ENCODE results near the gene ZC3H14.

The ZC3H14 gene

DNA sequence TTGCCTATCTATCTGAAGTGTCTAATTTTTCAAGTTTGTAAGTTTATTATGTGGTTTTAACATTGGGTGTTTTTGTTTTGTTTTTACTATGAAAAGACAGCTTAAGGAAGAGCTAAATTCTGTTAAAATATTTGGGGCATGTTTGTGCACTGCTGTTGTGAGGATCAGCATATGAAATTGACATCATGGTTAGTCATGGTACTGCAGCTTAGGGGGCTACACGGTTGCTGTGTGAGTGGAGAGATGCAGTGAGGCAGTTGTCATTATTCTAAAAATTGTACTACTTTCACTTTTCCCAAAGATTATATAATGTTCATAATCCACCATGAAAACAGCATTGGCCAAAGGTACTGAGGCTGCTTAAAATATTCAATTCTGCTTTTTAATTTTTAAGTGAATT lies 49.0 kb downstream of the ZC3H14 start:
- Histone ChIP-seq H3K4me1 (ENCODE audit: low read length) (no peaks in the 10 kb centered on the region), H3K27ac (ENCODE audit: low read length) (no peak overlapping the region), H3K4me2 (ENCODE audit: low read depth, low read length) (no peak overlapping the region), H4K20me1 (ENCODE audit: insufficient read depth, low read length) (no peaks in the 10 kb centered on the region), H3K9me2 (replicated peaks; ENCODE audit: insufficient read depth, low read length) (no peaks in the 10 kb centered on the region), H3K9me3 (replicated peaks; ENCODE audit: insufficient read depth, low read length) (no peaks in the 10 kb centered on the region), H2AFZ (ENCODE audit: low read length) (no peak overlapping the region), H3K36me3 (replicated peaks; ENCODE audit: insufficient read depth, low read length) (no peaks in the 10 kb centered on the region), H3K27me3 (replicated peaks; ENCODE audit: insufficient read depth, low read length) (no peaks in the 10 kb centered on the region), H3K9ac (ENCODE audit: low read length) (no peak overlapping the region), H3F3A (ENCODE audit: insufficient read depth, low read length) (no peaks in the 10 kb centered on the region), H3K79me2 (ENCODE audit: low read length) (no peaks in the 10 kb centered on the region), H3K4me3 (ENCODE audit: low read length) (no peak overlapping the region)
- DNase-seq = no peak
- TF ChIP-seq EZH2phosphoT487 (IDR thresholded peaks at IDR 0.05; ENCODE audit: low read length) (no peak), EZH2 (optimal IDR thresholded peaks at IDR 0.05; ENCODE audit: low read depth, low read length) (no peak)
- TF ChIP-seq, protein P1, sequence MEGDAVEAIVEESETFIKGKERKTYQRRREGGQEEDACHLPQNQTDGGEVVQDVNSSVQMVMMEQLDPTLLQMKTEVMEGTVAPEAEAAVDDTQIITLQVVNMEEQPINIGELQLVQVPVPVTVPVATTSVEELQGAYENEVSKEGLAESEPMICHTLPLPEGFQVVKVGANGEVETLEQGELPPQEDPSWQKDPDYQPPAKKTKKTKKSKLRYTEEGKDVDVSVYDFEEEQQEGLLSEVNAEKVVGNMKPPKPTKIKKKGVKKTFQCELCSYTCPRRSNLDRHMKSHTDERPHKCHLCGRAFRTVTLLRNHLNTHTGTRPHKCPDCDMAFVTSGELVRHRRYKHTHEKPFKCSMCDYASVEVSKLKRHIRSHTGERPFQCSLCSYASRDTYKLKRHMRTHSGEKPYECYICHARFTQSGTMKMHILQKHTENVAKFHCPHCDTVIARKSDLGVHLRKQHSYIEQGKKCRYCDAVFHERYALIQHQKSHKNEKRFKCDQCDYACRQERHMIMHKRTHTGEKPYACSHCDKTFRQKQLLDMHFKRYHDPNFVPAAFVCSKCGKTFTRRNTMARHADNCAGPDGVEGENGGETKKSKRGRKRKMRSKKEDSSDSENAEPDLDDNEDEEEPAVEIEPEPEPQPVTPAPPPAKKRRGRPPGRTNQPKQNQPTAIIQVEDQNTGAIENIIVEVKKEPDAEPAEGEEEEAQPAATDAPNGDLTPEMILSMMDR (IDR thresholded peaks at IDR 0.05; ENCODE audit: low read length) = no peak

DNA sequence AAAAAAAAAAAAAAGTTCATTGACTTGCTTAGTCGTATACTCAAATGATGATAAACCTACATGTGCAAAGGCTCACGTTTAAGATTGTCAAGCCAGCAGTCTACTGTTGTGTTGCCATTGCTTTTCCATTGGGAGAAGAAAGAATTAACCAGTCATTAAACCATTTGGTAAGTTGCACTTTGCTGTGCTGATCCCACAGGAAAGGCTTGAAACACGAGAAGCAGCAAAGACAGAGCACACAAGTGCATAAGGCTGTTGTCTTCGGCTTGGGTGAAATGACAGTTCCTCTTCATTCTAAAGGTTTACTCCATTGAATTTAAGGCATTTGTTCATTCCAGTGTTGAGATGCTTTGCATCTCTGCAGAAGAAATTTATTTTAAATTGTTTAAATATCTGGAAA lies 50.1 kb downstream of the ZC3H14 start:
- H3K4me3 ChIP-seq (ENCODE audit: low read length) = no peak overlapping the region

DNA sequence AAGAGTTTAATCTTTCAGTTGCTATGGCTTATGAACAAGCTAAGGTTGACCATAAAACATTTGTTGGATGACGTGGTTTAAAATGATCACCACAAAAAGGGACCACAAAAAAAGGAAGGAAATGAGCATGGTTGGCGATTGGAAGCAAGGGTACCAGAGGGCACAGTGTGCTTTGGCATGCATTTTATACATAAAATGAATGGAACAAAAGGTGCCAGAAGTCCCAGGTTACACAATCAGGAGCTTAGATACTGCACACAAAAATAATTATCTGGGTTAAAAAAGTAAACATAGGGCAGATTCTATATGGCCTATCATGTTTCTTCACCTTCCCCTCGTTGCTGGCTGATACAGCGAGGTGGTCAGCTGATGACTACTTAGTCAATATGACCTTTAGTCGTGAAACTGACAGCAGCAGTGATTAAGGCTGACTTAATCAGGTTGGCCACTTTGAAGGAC lies 50.7 kb downstream of the ZC3H14 start:
- Histone ChIP-seq H3K9me2 (replicated peaks; ENCODE audit: insufficient read depth, low read length) (no peaks in the 10 kb centered on the region), H3K79me2 (ENCODE audit: low read length) (no peaks in the 10 kb centered on the region), H3K36me3 (replicated peaks; ENCODE audit: insufficient read depth, low read length) (no peaks in the 10 kb centered on the region), H3K27me3 (replicated peaks; ENCODE audit: insufficient read depth, low read length) (no peaks in the 10 kb centered on the region), H3K9ac (ENCODE audit: low read length) (no peak overlapping the region), H2AFZ (ENCODE audit: low read length) (no peak overlapping the region), H3F3A (ENCODE audit: insufficient read depth, low read length) (no peaks in the 10 kb centered on the region), H3K9me3 (replicated peaks; ENCODE audit: insufficient read depth, low read length) (no peaks in the 10 kb centered on the region), H3K4me1 (ENCODE audit: low read length) (no peaks in the 10 kb centered on the region), H3K4me2 (ENCODE audit: low read depth, low read length) (no peak overlapping the region), H3K4me3 (ENCODE audit: low read length) (no peak overlapping the region), H3K27ac (ENCODE audit: low read length) (no peak overlapping the region), H4K20me1 (ENCODE audit: insufficient read depth, low read length) (no peaks in the 10 kb centered on the region)
- TF ChIP-seq EZH2 (optimal IDR thresholded peaks at IDR 0.05; ENCODE audit: low read depth, low read length) (no peak), EZH2phosphoT487 (IDR thresholded peaks at IDR 0.05; ENCODE audit: low read length) (no peak)
- TF ChIP-seq, protein P1 (IDR thresholded peaks at IDR 0.05; ENCODE audit: low read length) = no peak
- no peak for DNase-seq

More for the DNA sequence above, 50.1 kb downstream of the ZC3H14 start:
- TF ChIP-seq, protein P1 (IDR thresholded peaks at IDR 0.05; ENCODE audit: low read length) = no peak
- no peak for TF ChIP-seq EZH2 (optimal IDR thresholded peaks at IDR 0.05; ENCODE audit: low read depth, low read length)
- TF ChIP-seq EZH2phosphoT487 (IDR thresholded peaks at IDR 0.05; ENCODE audit: low read length) = no peak
- H3K79me2 ChIP-seq (ENCODE audit: low read length) = no peaks in the 10 kb centered on the region
- H3K4me2 ChIP-seq (ENCODE audit: low read depth, low read length) = no peak overlapping the region
- no peaks in the 10 kb centered on the region for H3K9me2 ChIP-seq (replicated peaks; ENCODE audit: insufficient read depth, low read length)
- H3F3A ChIP-seq (ENCODE audit: insufficient read depth, low read length) = no peaks in the 10 kb centered on the region
- H3K9ac ChIP-seq (ENCODE audit: low read length) = no peak overlapping the region
- no peaks in the 10 kb centered on the region for H4K20me1 ChIP-seq (ENCODE audit: insufficient read depth, low read length)
- DNase-seq = no peak
- H3K27ac ChIP-seq (ENCODE audit: low read length) = no peak overlapping the region
- no peaks in the 10 kb centered on the region for H3K9me3 ChIP-seq (replicated peaks; ENCODE audit: insufficient read depth, low read length)
- no peaks in the 10 kb centered on the region for H3K4me1 ChIP-seq (ENCODE audit: low read length)
- H3K27me3 ChIP-seq (replicated peaks; ENCODE audit: insufficient read depth, low read length) = no peaks in the 10 kb centered on the region
- H2AFZ ChIP-seq (ENCODE audit: low read length) = no peak overlapping the region
- H3K36me3 ChIP-seq (replicated peaks; ENCODE audit: insufficient read depth, low read length) = no peaks in the 10 kb centered on the region
